Vagina (tissue), 2 donors: ENCODE results near the gene SCAMP4. TPM values are rescaled to one million over a fixed set of nuclear protein-coding genes. Genes with fewer than 3 reads are reported as not detected.

Experiments used
- DNase-seq, 2 donors: peaks; one replicate each; pipeline ENCODE4 v3.0.0-alpha.2; 2017; ENCODE audit errors: extremely low spot score in 2 of 2
- H3K27ac ChIP-seq: fragments of 200-600 bp; sonication (generic); one replicate; pipeline ENCODE4 v1.5.1; 2019
- H3K27me3 ChIP-seq: fragments of 200-600 bp; sonication (generic); one replicate; pipeline ENCODE4 v1.5.1; 2019
- H3K36me3 ChIP-seq, 2 donors: fragments of 200-600 bp; sonication (generic); one replicate each; pipeline ENCODE4 v1.5.1; 2017 to 2019
- H3K4me1 ChIP-seq: fragments of 200-600 bp; sonication (generic); one replicate; pipeline ENCODE4 v1.5.1; 2019
- H3K4me3 ChIP-seq, 2 donors: fragments of 200-600 bp; sonication (generic); 1 replicate in 1 of 2; 2 replicates in 1 of 2; pipeline ENCODE4 v1.5.1; 2016 to 2019
- H3K9me3 ChIP-seq: fragments of 200-600 bp; sonication (generic); one replicate; pipeline ENCODE4 v1.5.1; 2019
- CTCF ChIP-seq, 3 experiments: fragments of 450-650 bp in 2 of 3; fragments of 200-600 bp in 1 of 3; sonication (generic) in 1 of 3; IDR thresholded peaks; one replicate each; pipeline ENCODE4 v1.5.1; 2017 to 2019; ENCODE audit warnings: antibody characterized with exemption in 3 of 3, mild to moderate bottlenecking in 2 of 3, moderate library complexity in 2 of 3
- POLR2A ChIP-seq, 2 donors: fragments of 450-650 bp; IDR thresholded peaks; one replicate each; pipeline ENCODE4 v1.6.1; 2017; ENCODE audit warnings: antibody characterized with exemption in 2 of 2, mild to moderate bottlenecking in 2 of 2, moderate library complexity in 2 of 2
- POLR2AphosphoS5 ChIP-seq, 2 donors: sonication (generic); formaldehyde crosslinking; IDR thresholded peaks; one replicate each; pipeline ENCODE4 v1.9.0; 2017; ENCODE audit warnings: antibody characterized with exemption in 2 of 2, mild to moderate bottlenecking in 2 of 2, low read depth in 1 of 2; ENCODE audit not compliant: insufficient read depth in 1 of 2
- intact Hi-C: fragments of 100-400 bp; cut with DNase I; formaldehyde crosslinking; loops from one replicate; pipeline ENCODE4 v1.15.1; 2023
- total RNA-seq: library from RNA; depleted of rRNA; stranded (reverse); fragments of >200 nt; gene quantifications from one replicate; pipeline ENCODE4 v1.2.3, GENCODE V29; 2016

Gene SCAMP4
- total RNA-seq, 1 donor from 2014 or later, result 51.3 TPM

- no peak for DNase-seq
- H3K9me3 ChIP-seq, result no peaks in the 10 kb centered on the region
- no peaks in the 10 kb centered on the region for H3K27me3 ChIP-seq
- intact Hi-C loops, result no loop called here
- H3K4me1 ChIP-seq, result peaks cover 98% of the 10 kb centered on the region
- H3K27ac ChIP-seq, result peak overlapping the region; percentile 79
- H3K4me3 ChIP-seq, result peak overlapping the region; percentile 43 to 46
- no peak for TF ChIP-seq CTCF (IDR thresholded peaks at IDR 0.05)
- no peak for TF ChIP-seq POLR2AphosphoS5 (IDR thresholded peaks at IDR 0.05; ENCODE audit: insufficient read depth in 1 of 2, low read depth in 1 of 2)
- no peak for TF ChIP-seq POLR2A (IDR thresholded peaks at IDR 0.05)
- H3K36me3 ChIP-seq, result no peaks in the 10 kb centered on the region
Observed at GRCh38 chr19:1857648-1858326, 47.4 kb upstream of the SCAMP4 start.

- TF ChIP-seq POLR2AphosphoS5 (IDR thresholded peaks at IDR 0.05; ENCODE audit: insufficient read depth in 1 of 2, low read depth in 1 of 2), result no peak
- no peak for TF ChIP-seq POLR2A (IDR thresholded peaks at IDR 0.05)
- no peak for TF ChIP-seq CTCF (IDR thresholded peaks at IDR 0.05)
- no peak for DNase-seq
- no peaks in the 10 kb centered on the region for H3K9me3 ChIP-seq
- H3K36me3 ChIP-seq, result no peaks in the 10 kb centered on the region
- H3K27me3 ChIP-seq, result no peaks in the 10 kb centered on the region
- no peak overlapping the region for H3K4me3 ChIP-seq
- intact Hi-C loops, result no loop called here
- peaks cover 90% of the 10 kb centered on the region for H3K4me1 ChIP-seq
- peak overlapping the region; percentile 79 for H3K27ac ChIP-seq
Observed at GRCh38 chr19:1858412-1859081, 46.7 kb upstream of the SCAMP4 start.

GRCh38 chr19:1859331-1859781 lies 45.8 kb upstream of the SCAMP4 start:
- no peak overlapping the region for H3K27ac ChIP-seq
- TF ChIP-seq POLR2AphosphoS5 (IDR thresholded peaks at IDR 0.05; ENCODE audit: insufficient read depth in 1 of 2, low read depth in 1 of 2), result no peak
- intact Hi-C loops, result no loop called here
- no peaks in the 10 kb centered on the region for H3K27me3 ChIP-seq
- H3K4me1 ChIP-seq, result peaks cover 83% of the 10 kb centered on the region
- H3K9me3 ChIP-seq, result no peaks in the 10 kb centered on the region
- H3K4me3 ChIP-seq, result no peak overlapping the region
- H3K36me3 ChIP-seq, result no peaks in the 10 kb centered on the region
- no peak for DNase-seq

GRCh38 chr19:1860042-1860775 lies 45.0 kb upstream of the SCAMP4 start:
- no peaks in the 10 kb centered on the region for H3K9me3 ChIP-seq
- no peak for TF ChIP-seq POLR2AphosphoS5 (IDR thresholded peaks at IDR 0.05; ENCODE audit: insufficient read depth in 1 of 2, low read depth in 1 of 2)
- TF ChIP-seq POLR2A (IDR thresholded peaks at IDR 0.05), result no peak
- no peak for TF ChIP-seq CTCF (IDR thresholded peaks at IDR 0.05)
- intact Hi-C loops, result no loop called here
- H3K4me3 ChIP-seq, result peak overlapping the region in 1 of 2 donors; percentile 23
- no peak overlapping the region for H3K27ac ChIP-seq
- peaks cover 83% of the 10 kb centered on the region for H3K4me1 ChIP-seq
- H3K27me3 ChIP-seq, result no peaks in the 10 kb centered on the region
- no peak for DNase-seq
- no peaks in the 10 kb centered on the region for H3K36me3 ChIP-seq

- H3K27ac ChIP-seq, result no peak overlapping the region
- no peaks in the 10 kb centered on the region for H3K27me3 ChIP-seq
- DNase-seq, result no peak
- peak overlapping the region in 1 of 2 donors; percentile 73 for H3K4me3 ChIP-seq
- H3K36me3 ChIP-seq, result no peaks in the 10 kb centered on the region
- TF ChIP-seq POLR2A (IDR thresholded peaks at IDR 0.05) (no peak), POLR2AphosphoS5 (IDR thresholded peaks at IDR 0.05; ENCODE audit: insufficient read depth in 1 of 2, low read depth in 1 of 2) (no peak), CTCF (IDR thresholded peaks at IDR 0.05) (no peak)
- no peaks in the 10 kb centered on the region for H3K9me3 ChIP-seq
- intact Hi-C loops, result no loop called here
- H3K4me1 ChIP-seq, result peaks cover 75% of the 10 kb centered on the region
Observed at GRCh38 chr19:1860821-1861598, 44.2 kb upstream of the SCAMP4 start.
